GM21717 (cell line): ENCODE data around the gene KRTCAP2.

ENCODE experiments used
- ATAC-seq: cut with Tn5 transposase; IDR thresholded peaks from one replicate; pipeline ENCODE4 v1.9.1; 2021; ENCODE audit warnings: mild to moderate bottlenecking, moderate library complexity; ENCODE audit not compliant: unreplicated experiment

Gene KRTCAP2

DNA sequence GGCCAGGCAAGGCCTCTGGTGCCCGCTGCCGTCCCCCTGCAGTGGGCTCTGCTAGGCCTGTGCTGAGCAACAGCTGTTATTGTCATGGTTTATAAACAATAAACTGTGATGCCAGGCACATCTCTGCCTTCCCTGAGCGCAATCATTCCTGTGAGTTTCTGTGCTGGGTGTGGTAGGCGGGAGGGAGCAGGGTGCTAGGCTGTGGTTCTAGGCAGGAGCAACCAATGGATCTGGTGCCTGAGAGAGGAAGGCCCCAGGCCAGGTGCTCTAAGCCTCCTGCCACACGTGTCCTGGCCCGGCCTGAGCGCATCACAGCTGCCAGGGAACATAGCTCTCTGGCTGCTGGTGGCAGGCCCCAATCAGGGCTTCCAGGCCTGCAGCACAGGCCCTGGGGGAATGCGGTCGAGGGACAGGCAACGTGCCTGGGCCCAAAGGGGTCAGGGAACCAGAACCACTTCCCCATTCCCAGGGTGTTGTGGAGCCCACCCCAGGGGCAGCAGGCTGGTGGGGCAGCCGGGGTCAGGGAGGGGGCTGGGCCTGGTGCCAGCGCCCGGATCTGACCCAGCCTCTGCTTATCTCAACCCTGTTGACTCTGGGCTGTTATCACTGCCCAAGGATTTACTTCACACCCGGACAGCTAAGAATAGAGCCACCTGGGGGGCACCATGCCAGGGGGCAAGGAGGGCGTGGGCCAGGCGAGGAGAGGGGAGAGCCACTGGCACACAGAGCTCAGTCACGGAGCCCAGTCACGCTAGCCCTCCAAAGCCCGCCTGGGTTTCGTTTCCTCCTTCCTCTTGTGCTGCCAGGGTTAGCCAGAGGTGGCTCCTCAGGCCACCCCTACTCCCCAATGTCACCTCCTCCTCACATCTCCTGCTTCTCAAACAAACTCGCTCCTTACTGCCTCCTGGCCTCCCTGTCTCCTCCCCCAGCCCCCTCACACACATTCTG lies 12.0 kb upstream of the KRTCAP2 start:
- ATAC-seq, result peak; percentile 68

DNA sequence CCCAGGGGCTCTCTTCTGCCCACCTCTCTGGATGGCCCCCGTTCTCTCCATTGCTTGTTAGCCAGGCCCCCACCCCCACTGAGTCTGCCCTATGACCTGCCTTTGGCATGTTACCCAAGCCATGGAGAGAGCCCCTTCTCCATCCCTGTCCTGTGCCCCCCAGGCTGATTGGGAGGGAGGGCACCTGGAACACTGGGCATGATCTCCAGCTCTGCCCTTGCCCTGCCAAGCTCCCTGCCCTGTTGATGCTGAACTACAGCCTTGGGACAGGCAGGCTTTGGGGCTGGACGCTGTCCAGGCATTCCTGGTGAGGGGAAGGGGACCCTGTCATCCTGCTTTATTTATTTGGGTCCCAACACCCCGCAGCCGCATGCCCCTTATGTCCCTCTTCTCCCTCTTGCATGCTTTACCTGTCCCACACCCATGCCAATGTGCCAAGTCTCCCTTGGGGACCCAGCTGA lies 11.3 kb upstream of the KRTCAP2 start:
- no peak for ATAC-seq

- no peak for ATAC-seq
Observed at GRCh38 chr1:155183775-155184221, 10.7 kb upstream of the KRTCAP2 start.

GRCh38 chr1:155182052-155182550 lies 9.0 kb upstream of the KRTCAP2 start:
- ATAC-seq, result no peak

GRCh38 chr1:155181371-155182051 lies 8.4 kb upstream of the KRTCAP2 start:
- ATAC-seq, result no peak

GRCh38 chr1:155179112-155180031 lies 6.3 kb upstream of the KRTCAP2 start:
- ATAC-seq, result no peak

- no peak for ATAC-seq
Observed at GRCh38 chr1:155178441-155179111, 5.5 kb upstream of the KRTCAP2 start.

- no peak for ATAC-seq
Observed at GRCh38 chr1:155177918-155178281, 4.8 kb upstream of the KRTCAP2 start.

- no peak for ATAC-seq
Observed at GRCh38 chr1:155177192-155177917, 4.3 kb upstream of the KRTCAP2 start.

GRCh38 chr1:155176544-155177071 lies 3.5 kb upstream of the KRTCAP2 start:
- no peak for ATAC-seq

DNA sequence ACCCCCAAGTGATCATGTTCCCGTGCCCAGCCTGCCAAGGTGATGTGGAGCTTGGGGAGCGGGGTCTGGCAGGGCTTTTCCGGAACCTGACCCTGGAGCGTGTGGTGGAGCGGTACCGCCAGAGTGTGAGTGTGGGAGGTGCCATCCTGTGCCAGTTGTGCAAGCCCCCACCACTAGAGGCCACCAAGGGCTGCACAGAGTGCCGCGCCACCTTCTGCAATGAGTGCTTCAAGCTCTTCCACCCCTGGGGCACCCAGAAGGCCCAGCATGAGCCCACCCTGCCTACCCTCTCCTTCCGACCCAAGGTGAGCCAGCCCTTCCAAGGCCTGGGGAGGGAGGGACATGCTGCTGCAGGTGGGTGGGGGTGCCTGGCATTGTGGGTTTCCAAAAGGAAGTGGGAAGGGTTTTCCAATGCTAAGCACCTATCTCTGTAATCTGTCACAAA lies 2.8 kb upstream of the KRTCAP2 start:
- ATAC-seq, result no peak

DNA sequence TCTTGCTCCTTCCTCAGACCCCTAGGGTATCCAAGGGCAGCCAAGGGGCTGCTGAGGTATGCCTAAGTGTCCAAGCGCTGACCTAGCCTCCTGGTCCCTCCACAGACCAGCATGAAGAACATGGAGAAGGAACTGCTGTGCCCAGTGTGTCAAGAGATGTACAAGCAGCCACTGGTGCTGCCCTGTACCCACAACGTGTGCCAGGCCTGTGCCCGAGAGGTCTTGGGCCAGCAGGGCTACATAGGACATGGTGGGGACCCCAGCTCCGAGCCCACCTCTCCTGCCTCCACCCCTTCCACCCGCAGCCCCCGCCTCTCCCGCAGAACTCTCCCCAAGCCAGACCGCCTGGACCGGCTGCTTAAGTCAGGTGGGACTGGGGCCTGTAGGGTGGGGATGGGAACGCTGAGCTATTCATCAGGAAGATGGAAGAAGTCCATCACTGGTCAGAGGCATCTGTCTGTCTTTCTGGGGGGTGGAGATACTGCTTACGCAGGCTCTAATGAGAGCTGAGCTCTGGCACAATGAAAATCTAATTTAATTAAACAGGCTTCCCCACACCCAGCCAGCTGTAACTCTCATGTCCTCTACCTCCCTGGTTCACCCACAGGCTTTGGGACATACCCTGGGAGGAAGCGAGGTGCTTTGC lies 2.3 kb upstream of the KRTCAP2 start:
- no peak for ATAC-seq

GRCh38 chr1:155174324-155175280 lies 1.5 kb upstream of the KRTCAP2 start:
- ATAC-seq, result no peak

- ATAC-seq, result no peak
Observed at GRCh38 chr1:155173478-155174323, 597 bp upstream of the KRTCAP2 start, which contains the start of gene TRIM46. Gene TRIM46 (plus strand): TSS chr1:155173849. CDS start chr1:155173967, 118 bp downstream.

- no peak for ATAC-seq
Observed at GRCh38 chr1:155171836-155172731, 1.0 kb downstream of the KRTCAP2 start.
